ENCODE measurements around the gene ATP6V0E1. TPM values are rescaled to one million over a fixed set of nuclear protein-coding genes. Genes with fewer than 3 reads are reported as not detected.

Gene ATP6V0E1
- total RNA-seq, 2 donors from 2014 or later, result 41.2 to 68.7 TPM

GRCh38 chr5:173047838-173048105 lies 64.2 kb downstream of the ATP6V0E1 start:
- DNase-seq (no peak), ATAC-seq (no peak)
- Histone ChIP-seq H3K4me1 (peaks cover 10% of the 10 kb centered on the region), H3K27me3 (no peaks in the 10 kb centered on the region), H3K27ac (no peak overlapping the region), H3K9me3 (no peaks in the 10 kb centered on the region), H3K4me3 (no peak overlapping the region), H3K36me3 (replicated peaks in 1 of 2; ENCODE audit: insufficient read depth in 1 of 2, low read depth in 2 of 2) (no peaks in the 10 kb centered on the region)
- intact Hi-C loops (cut with DNase I), result no loop called here
- 66 to 78% methylated on average over 4 to 6 of the region's 6 CpGs for WGBS, 2 donors
- TF ChIP-seq CTCF (IDR thresholded peaks at IDR 0.05) (no peak), POLR2A (IDR thresholded peaks at IDR 0.05) (no peak)

GRCh38 chr5:173050791-173051190 lies 67.2 kb downstream of the ATP6V0E1 start:
- ATAC-seq (no peak), DNase-seq (no peak)
- Histone ChIP-seq H3K27ac (no peak overlapping the region), H3K27me3 (no peaks in the 10 kb centered on the region), H3K4me1 (peaks cover 2% of the 10 kb centered on the region), H3K9me3 (no peaks in the 10 kb centered on the region), H3K36me3 (replicated peaks in 1 of 2; ENCODE audit: insufficient read depth in 1 of 2, low read depth in 2 of 2) (no peaks in the 10 kb centered on the region), H3K4me3 (no peak overlapping the region)
- TF ChIP-seq CTCF (IDR thresholded peaks at IDR 0.05) (no peak), POLR2A (IDR thresholded peaks at IDR 0.05) (no peak)
- intact Hi-C loops (cut with DNase I), result no loop called here
- WGBS, 2 donors, result 70 to 76% methylated on average over 2 of the region's 2 CpGs

- DNase-seq (no peak), ATAC-seq (no peak)
- WGBS, 2 donors, result 73% methylated on average over 5 of the region's 5 CpGs
- intact Hi-C loops (cut with DNase I), result no loop called here
- TF ChIP-seq POLR2A (IDR thresholded peaks at IDR 0.05), result no peak
- no peak for TF ChIP-seq CTCF (IDR thresholded peaks at IDR 0.05)
- H3K4me1 ChIP-seq, result no peaks in the 10 kb centered on the region
- no peak overlapping the region for H3K27ac ChIP-seq
- no peaks in the 10 kb centered on the region for H3K9me3 ChIP-seq
- no peak overlapping the region for H3K4me3 ChIP-seq
- H3K36me3 ChIP-seq (replicated peaks in 1 of 2; ENCODE audit: insufficient read depth in 1 of 2, low read depth in 2 of 2), result no peaks in the 10 kb centered on the region
- H3K27me3 ChIP-seq, result no peaks in the 10 kb centered on the region
Observed at GRCh38 chr5:173051746-173052145, 68.2 kb downstream of the ATP6V0E1 start.

- H3K4me3 ChIP-seq, result no peak overlapping the region
- no peaks in the 10 kb centered on the region for H3K27me3 ChIP-seq
- DNase-seq (no peak), ATAC-seq (no peak)
- intact Hi-C loops (cut with DNase I), result no loop called here
- WGBS, 2 donors, result 64 to 84% methylated on average over 3 of the region's 3 CpGs
- no peak for TF ChIP-seq CTCF (IDR thresholded peaks at IDR 0.05)
- no peak for TF ChIP-seq POLR2A (IDR thresholded peaks at IDR 0.05)
- H3K9me3 ChIP-seq, result no peaks in the 10 kb centered on the region
- peaks cover 5% of the 10 kb centered on the region for H3K4me1 ChIP-seq
- no peak overlapping the region for H3K27ac ChIP-seq
- no peaks in the 10 kb centered on the region for H3K36me3 ChIP-seq (replicated peaks in 1 of 2; ENCODE audit: insufficient read depth in 1 of 2, low read depth in 2 of 2)
Observed at GRCh38 chr5:173053041-173053440, 69.5 kb downstream of the ATP6V0E1 start.

GRCh38 chr5:173055042-173055721 lies 71.6 kb downstream of the ATP6V0E1 start:
- no peaks in the 10 kb centered on the region for H3K9me3 ChIP-seq
- H3K27me3 ChIP-seq, result no peaks in the 10 kb centered on the region
- H3K4me1 ChIP-seq, result peaks cover 11% of the 10 kb centered on the region
- H3K36me3 ChIP-seq (replicated peaks in 1 of 2; ENCODE audit: insufficient read depth in 1 of 2, low read depth in 2 of 2), result no peaks in the 10 kb centered on the region
- DNase-seq, result no peak
- intact Hi-C loops (cut with DNase I), result no loop called here
- H3K27ac ChIP-seq, result no peak overlapping the region
- no peak for ATAC-seq
- TF ChIP-seq POLR2A (IDR thresholded peaks at IDR 0.05) (no peak), CTCF (IDR thresholded peaks at IDR 0.05) (no peak)
- 7 to 9% methylated on average over 10 of the region's 10 CpGs for WGBS, 2 donors
- H3K4me3 ChIP-seq, result no peak overlapping the region

Data from body of pancreas (tissue), 4 donors.